WTC11 (cell line): ENCODE data around the gene FAM174B. TPM values are rescaled to one million over a fixed set of nuclear protein-coding genes. Genes with fewer than 3 reads are reported as not detected.

Experiments
- ATAC-seq: fragments of 200-7000 bp; cut with Tn5 transposase; 2 replicates; pipeline ENCODE4 v1.10.0; 2021; ENCODE audit warnings: mild to moderate bottlenecking, moderate library complexity
- CTCF ChIA-PET: fragments of 300-600 bp; sonication (Branson Sonifier 250); formaldehyde crosslinking; loops from one replicate; lab custom pipeline; 2021; ENCODE audit warnings: antibody characterized with exemption; lab: Charles Lee
- POLR2A ChIA-PET: fragments of 350-600 bp; sonication (Branson Sonifier 250); formaldehyde crosslinking; loops from one replicate; lab custom pipeline; 2021; ENCODE audit warnings: antibody characterized with exemption; lab: Charles Lee
- DNase-seq: peaks from one replicate; pipeline ENCODE4 v3.0.0; 2021; ENCODE audit warnings: low spot score
- H3K27ac Mint-ChIP-seq: 2 replicates; pipeline ENCODE4 v1.8.0; 2021; ENCODE audit warnings: mixed read lengths
- H3K27me3 Mint-ChIP-seq: 2 replicates; pipeline ENCODE4 v1.8.0; 2021; ENCODE audit warnings: low read depth, mild to moderate bottlenecking, moderate library complexity, mixed read lengths
- H3K36me3 Mint-ChIP-seq: 2 replicates; pipeline ENCODE4 v1.8.0; 2021; ENCODE audit warnings: mixed read lengths
- H3K4me1 Mint-ChIP-seq: 2 replicates; pipeline ENCODE4 v1.8.0; 2022; ENCODE audit warnings: mixed read lengths
- H3K4me3 Mint-ChIP-seq: 2 replicates; pipeline ENCODE4 v1.8.0; 2021; ENCODE audit warnings: mild to moderate bottlenecking, moderate library complexity, mixed read lengths
- H3K9me3 Mint-ChIP-seq: 2 replicates; pipeline ENCODE4 v1.8.0; 2021; ENCODE audit warnings: mixed read lengths
- FOXK1 ChIP-seq: sonication (generic); formaldehyde crosslinking; IDR thresholded peaks from 2 replicates; pipeline ENCODE4 v1.8.0; 2022; ENCODE audit warnings: mild to moderate bottlenecking, moderate library complexity, missing genetic modification reagents
- MYBL2 ChIP-seq: sonication (generic); formaldehyde crosslinking; IDR thresholded peaks from 2 replicates; pipeline ENCODE4 v1.8.1; 2023; ENCODE audit warnings: mild to moderate bottlenecking, moderate library complexity, missing genetic modification reagents
- NFATC4 ChIP-seq: fragments of 250-450 bp; sonication (Bioruptor Pico); IDR thresholded peaks from 2 replicates; pipeline ENCODE4 v1.9.0; 2021; ENCODE audit warnings: mild to moderate bottlenecking
- NFYB ChIP-seq: sonication (generic); formaldehyde crosslinking; conservative IDR thresholded peaks from 2 replicates; pipeline ENCODE4 v1.8.0; 2022; ENCODE audit warnings: low read depth, missing genetic modification reagents
- NR1H2 ChIP-seq: sonication (generic); formaldehyde crosslinking; IDR thresholded peaks from 2 replicates; pipeline ENCODE4 v1.9.0; 2021; ENCODE audit warnings: mild to moderate bottlenecking, moderate library complexity, missing genetic modification reagents
- NR2C2 ChIP-seq: sonication (generic); formaldehyde crosslinking; IDR thresholded peaks from 2 replicates; pipeline ENCODE4 v1.8.0; 2022; ENCODE audit warnings: mild to moderate bottlenecking, missing genetic modification reagents
- OVOL2 ChIP-seq: fragments of 250-450 bp; sonication (Bioruptor Pico); IDR thresholded peaks from 2 replicates; pipeline ENCODE4 v1.9.0; 2021; ENCODE audit warnings: mild to moderate bottlenecking, borderline replicate concordance
- TEAD1 ChIP-seq: sonication (generic); formaldehyde crosslinking; IDR thresholded peaks from 2 replicates; pipeline ENCODE4 v1.8.0; 2022; ENCODE audit warnings: mild to moderate bottlenecking, missing genetic modification reagents
- ZNF138 ChIP-seq: sonication (generic); formaldehyde crosslinking; conservative IDR thresholded peaks from 2 replicates; pipeline ENCODE4 v1.8.1; 2022; ENCODE audit warnings: mild to moderate bottlenecking, moderate library complexity, missing genetic modification reagents
- ZNF232 ChIP-seq: sonication (generic); formaldehyde crosslinking; IDR thresholded peaks from 2 replicates; pipeline ENCODE4 v1.8.0; 2022; ENCODE audit warnings: mild to moderate bottlenecking, missing genetic modification reagents
- ZNF317 ChIP-seq: sonication (generic); formaldehyde crosslinking; IDR thresholded peaks from 2 replicates; pipeline ENCODE4 v1.8.1; 2023; ENCODE audit warnings: low read depth, mild to moderate bottlenecking, moderate library complexity, missing genetic modification reagents, borderline replicate concordance
- ZNF416 ChIP-seq: fragments of 250-450 bp; sonication (Bioruptor Pico); IDR thresholded peaks from 2 replicates; pipeline ENCODE4 v1.9.0; 2021; ENCODE audit warnings: mild to moderate bottlenecking, inconsistent platforms
- ZNF423 ChIP-seq: fragments of 250-450 bp; sonication (Bioruptor Pico); IDR thresholded peaks from 2 replicates; pipeline ENCODE4 v2.1.2; 2022; ENCODE audit warnings: mild to moderate bottlenecking, moderate library complexity
- total RNA-seq: library from RNA; stranded (reverse); gene quantifications from 3 replicates; pipeline ENCODE4 v1.2.3, GENCODE V29; 2021
- TF ChIP-seq, protein P1 (sequence below): sonication (generic); formaldehyde crosslinking; conservative IDR thresholded peaks from 2 replicates; pipeline ENCODE4 v1.8.1; 2023; ENCODE audit warnings: mild to moderate bottlenecking, low read depth, missing genetic modification reagents, moderate library complexity
- TF ChIP-seq, protein P2 (sequence below): sonication (generic); formaldehyde crosslinking; IDR thresholded peaks from 2 replicates; pipeline ENCODE4 v1.8.1; 2023; ENCODE audit warnings: mild to moderate bottlenecking, missing genetic modification reagents
- TF ChIP-seq, protein P3 (sequence below): sonication (generic); formaldehyde crosslinking; IDR thresholded peaks from 2 replicates; pipeline ENCODE4 v1.8.1; 2023; ENCODE audit warnings: mild to moderate bottlenecking, missing genetic modification reagents, moderate library complexity
- TF ChIP-seq, protein P4 (sequence below): sonication (generic); formaldehyde crosslinking; IDR thresholded peaks from 2 replicates; pipeline ENCODE4 v1.8.0; 2022; ENCODE audit warnings: mild to moderate bottlenecking, missing genetic modification reagents
- TF ChIP-seq, protein P5 (sequence below): sonication (generic); formaldehyde crosslinking; IDR thresholded peaks from 2 replicates; pipeline ENCODE4 v1.8.1; 2022; ENCODE audit warnings: missing genetic modification reagents, borderline replicate concordance
- TF ChIP-seq, protein P6 (sequence below): sonication (generic); formaldehyde crosslinking; IDR thresholded peaks from 2 replicates; pipeline ENCODE4 v1.8.1; 2022; ENCODE audit warnings: low read depth, missing genetic modification reagents, borderline replicate concordance
- TF ChIP-seq, protein P7 (sequence below): sonication (generic); formaldehyde crosslinking; IDR thresholded peaks from 2 replicates; pipeline ENCODE4 v1.8.0; 2023; ENCODE audit warnings: mild to moderate bottlenecking, missing genetic modification reagents

The FAM174B gene
- total RNA-seq, 1 experiment from 2014 or later, result 22.1 TPM

DNA sequence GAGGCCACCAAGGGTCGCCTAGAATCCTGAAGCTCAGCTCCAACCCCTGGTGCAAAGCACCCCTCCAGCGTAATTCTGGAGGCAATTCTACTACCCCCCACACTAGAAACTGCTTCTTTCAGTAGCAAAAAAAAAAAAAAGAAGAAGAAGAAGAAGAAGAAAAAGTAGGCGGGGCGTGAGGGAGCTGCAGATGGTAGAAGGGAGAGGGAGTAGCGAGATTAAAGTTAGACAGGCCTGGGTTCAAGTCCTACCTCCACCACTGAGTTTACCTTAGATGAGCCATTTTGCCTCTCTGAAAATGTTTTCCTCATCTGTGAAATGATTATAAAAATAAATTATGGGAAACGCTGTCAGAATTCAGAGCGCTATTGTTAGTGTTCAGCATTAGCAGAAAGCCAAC lies 913 bp downstream of the FAM174B start:
- H3K36me3 Mint-ChIP-seq, result peaks cover 22% of the 10 kb centered on the region
- no peak overlapping the region for H3K27ac Mint-ChIP-seq
- peaks cover 46% of the 10 kb centered on the region for H3K4me1 Mint-ChIP-seq
- peaks cover 24% of the 10 kb centered on the region for H3K27me3 Mint-ChIP-seq
- CTCF ChIA-PET, result interaction anchor here (1.0 to 2.0 kb wide), 3 partner anchors 10 to 133 kb away, joined by 4 to 5 read pairs (median 5); no protein-coding TSS in a partner anchor
- peak overlapping the region; percentile 76 for H3K4me3 Mint-ChIP-seq
- TF ChIP-seq ZNF317 (CRISPR knock-in tag), result no peak
- TF ChIP-seq, protein P1, sequence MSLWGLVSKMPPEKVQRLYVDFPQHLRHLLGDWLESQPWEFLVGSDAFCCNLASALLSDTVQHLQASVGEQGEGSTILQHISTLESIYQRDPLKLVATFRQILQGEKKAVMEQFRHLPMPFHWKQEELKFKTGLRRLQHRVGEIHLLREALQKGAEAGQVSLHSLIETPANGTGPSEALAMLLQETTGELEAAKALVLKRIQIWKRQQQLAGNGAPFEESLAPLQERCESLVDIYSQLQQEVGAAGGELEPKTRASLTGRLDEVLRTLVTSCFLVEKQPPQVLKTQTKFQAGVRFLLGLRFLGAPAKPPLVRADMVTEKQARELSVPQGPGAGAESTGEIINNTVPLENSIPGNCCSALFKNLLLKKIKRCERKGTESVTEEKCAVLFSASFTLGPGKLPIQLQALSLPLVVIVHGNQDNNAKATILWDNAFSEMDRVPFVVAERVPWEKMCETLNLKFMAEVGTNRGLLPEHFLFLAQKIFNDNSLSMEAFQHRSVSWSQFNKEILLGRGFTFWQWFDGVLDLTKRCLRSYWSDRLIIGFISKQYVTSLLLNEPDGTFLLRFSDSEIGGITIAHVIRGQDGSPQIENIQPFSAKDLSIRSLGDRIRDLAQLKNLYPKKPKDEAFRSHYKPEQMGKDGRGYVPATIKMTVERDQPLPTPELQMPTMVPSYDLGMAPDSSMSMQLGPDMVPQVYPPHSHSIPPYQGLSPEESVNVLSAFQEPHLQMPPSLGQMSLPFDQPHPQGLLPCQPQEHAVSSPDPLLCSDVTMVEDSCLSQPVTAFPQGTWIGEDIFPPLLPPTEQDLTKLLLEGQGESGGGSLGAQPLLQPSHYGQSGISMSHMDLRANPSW (CRISPR knock-in tag), result no peak
- no peak for TF ChIP-seq MYBL2 (CRISPR knock-in tag)
- TF ChIP-seq, protein P2, sequence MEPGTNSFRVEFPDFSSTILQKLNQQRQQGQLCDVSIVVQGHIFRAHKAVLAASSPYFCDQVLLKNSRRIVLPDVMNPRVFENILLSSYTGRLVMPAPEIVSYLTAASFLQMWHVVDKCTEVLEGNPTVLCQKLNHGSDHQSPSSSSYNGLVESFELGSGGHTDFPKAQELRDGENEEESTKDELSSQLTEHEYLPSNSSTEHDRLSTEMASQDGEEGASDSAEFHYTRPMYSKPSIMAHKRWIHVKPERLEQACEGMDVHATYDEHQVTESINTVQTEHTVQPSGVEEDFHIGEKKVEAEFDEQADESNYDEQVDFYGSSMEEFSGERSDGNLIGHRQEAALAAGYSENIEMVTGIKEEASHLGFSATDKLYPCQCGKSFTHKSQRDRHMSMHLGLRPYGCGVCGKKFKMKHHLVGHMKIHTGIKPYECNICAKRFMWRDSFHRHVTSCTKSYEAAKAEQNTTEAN, result no peak
- TF ChIP-seq ZNF232 (CRISPR knock-in tag), result no peak
- TF ChIP-seq, protein P3, sequence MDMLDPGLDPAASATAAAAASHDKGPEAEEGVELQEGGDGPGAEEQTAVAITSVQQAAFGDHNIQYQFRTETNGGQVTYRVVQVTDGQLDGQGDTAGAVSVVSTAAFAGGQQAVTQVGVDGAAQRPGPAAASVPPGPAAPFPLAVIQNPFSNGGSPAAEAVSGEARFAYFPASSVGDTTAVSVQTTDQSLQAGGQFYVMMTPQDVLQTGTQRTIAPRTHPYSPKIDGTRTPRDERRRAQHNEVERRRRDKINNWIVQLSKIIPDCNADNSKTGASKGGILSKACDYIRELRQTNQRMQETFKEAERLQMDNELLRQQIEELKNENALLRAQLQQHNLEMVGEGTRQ (CRISPR knock-in tag), result no peak
- TF ChIP-seq OVOL2 (CRISPR knock-in tag), result no peak
- TF ChIP-seq NFATC4, result no peak
- TF ChIP-seq NR2C2 (CRISPR knock-in tag), result no peak
- no peak for TF ChIP-seq NFYB
- TF ChIP-seq, protein P4, sequence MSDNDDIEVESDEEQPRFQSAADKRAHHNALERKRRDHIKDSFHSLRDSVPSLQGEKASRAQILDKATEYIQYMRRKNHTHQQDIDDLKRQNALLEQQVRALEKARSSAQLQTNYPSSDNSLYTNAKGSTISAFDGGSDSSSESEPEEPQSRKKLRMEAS, result no peak
- no peak for TF ChIP-seq ZNF416
- TF ChIP-seq, protein P5, sequence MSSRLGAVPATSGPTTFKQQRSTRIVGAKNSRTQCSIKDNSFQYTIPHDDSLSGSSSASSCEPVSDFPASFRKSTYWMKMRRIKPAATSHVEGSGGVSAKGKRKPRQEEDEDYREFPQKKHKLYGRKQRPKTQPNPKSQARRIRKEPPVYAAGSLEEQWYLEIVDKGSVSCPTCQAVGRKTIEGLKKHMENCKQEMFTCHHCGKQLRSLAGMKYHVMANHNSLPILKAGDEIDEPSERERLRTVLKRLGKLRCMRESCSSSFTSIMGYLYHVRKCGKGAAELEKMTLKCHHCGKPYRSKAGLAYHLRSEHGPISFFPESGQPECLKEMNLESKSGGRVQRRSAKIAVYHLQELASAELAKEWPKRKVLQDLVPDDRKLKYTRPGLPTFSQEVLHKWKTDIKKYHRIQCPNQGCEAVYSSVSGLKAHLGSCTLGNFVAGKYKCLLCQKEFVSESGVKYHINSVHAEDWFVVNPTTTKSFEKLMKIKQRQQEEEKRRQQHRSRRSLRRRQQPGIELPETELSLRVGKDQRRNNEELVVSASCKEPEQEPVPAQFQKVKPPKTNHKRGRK, result no peak
- no peak for TF ChIP-seq FOXK1
- no peak for TF ChIP-seq ZNF423
- TF ChIP-seq, protein P6, sequence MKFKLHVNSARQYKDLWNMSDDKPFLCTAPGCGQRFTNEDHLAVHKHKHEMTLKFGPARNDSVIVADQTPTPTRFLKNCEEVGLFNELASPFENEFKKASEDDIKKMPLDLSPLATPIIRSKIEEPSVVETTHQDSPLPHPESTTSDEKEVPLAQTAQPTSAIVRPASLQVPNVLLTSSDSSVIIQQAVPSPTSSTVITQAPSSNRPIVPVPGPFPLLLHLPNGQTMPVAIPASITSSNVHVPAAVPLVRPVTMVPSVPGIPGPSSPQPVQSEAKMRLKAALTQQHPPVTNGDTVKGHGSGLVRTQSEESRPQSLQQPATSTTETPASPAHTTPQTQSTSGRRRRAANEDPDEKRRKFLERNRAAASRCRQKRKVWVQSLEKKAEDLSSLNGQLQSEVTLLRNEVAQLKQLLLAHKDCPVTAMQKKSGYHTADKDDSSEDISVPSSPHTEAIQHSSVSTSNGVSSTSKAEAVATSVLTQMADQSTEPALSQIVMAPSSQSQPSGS (CRISPR knock-in tag), result no peak
- no peak for TF ChIP-seq TEAD1 (CRISPR knock-in tag)
- no peak for TF ChIP-seq NR1H2 (CRISPR knock-in tag)
- no peak for TF ChIP-seq ZNF138
- TF ChIP-seq, protein P7, sequence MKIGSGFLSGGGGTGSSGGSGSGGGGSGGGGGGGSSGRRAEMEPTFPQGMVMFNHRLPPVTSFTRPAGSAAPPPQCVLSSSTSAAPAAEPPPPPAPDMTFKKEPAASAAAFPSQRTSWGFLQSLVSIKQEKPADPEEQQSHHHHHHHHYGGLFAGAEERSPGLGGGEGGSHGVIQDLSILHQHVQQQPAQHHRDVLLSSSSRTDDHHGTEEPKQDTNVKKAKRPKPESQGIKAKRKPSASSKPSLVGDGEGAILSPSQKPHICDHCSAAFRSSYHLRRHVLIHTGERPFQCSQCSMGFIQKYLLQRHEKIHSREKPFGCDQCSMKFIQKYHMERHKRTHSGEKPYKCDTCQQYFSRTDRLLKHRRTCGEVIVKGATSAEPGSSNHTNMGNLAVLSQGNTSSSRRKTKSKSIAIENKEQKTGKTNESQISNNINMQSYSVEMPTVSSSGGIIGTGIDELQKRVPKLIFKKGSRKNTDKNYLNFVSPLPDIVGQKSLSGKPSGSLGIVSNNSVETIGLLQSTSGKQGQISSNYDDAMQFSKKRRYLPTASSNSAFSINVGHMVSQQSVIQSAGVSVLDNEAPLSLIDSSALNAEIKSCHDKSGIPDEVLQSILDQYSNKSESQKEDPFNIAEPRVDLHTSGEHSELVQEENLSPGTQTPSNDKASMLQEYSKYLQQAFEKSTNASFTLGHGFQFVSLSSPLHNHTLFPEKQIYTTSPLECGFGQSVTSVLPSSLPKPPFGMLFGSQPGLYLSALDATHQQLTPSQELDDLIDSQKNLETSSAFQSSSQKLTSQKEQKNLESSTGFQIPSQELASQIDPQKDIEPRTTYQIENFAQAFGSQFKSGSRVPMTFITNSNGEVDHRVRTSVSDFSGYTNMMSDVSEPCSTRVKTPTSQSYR (CRISPR knock-in tag), result no peak
- TF ChIP-seq, all 79 proteins: peak for 0
- ATAC-seq (no peak), DNase-seq (no peak)
- peaks cover 13% of the 10 kb centered on the region for H3K9me3 Mint-ChIP-seq
- POLR2A ChIA-PET, result interaction anchor here (2.9 kb wide), 1 partner anchor 12 kb away, joined by 9 read pairs; no protein-coding TSS in a partner anchor
